ELR (cell line): ENCODE measurements around the gene SLC31A1.

Experiments
- DNase-seq: peaks from one replicate; pipeline ENCODE4 v3.0.0-alpha.2; 2015; ENCODE audit warnings: low read depth

Gene SLC31A1

DNA sequence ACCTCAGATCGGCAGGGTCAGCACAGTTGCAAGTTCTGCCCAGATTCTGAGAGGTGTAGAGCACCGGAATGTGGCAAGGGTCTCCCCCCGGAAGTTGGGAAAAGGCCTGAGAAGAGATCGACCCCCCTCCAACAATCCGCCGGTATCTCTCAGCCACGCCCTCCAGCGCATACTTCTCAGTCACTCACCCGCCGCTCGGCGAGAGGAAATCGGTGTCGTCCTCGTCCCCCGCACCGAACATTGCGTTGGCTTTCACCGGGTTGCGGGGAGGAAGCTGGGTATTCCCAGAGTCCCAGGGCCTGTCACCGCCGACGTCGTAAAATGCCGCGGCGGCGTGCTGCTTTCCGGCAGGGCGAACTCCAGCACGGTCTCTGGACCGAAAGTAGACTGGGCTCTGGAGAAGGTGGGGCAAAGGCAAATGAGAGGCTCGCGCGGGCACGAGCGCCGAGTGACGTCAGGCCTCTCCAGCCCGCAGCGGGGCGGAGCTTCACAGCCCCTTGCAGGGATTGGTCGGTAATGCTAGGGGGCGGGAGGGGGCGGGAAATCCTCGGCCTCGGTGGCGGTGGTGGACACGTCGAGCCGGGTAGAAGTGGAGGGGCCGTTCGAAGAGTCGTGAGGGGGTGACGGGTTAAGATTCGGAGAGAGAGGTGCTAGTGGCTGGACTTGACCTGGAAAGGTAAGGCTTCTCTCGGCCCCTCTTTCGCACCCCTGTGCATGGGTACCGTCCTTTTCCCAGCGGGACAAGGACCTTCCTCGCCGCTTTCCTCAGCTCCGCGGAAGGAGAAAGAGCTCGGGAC lies at the start of gene SLC31A1, which contains the start of gene FKBP15:
Gene SLC31A1 (plus strand): TSS at position 542 of the 797 bp plus-strand sequence. CDS start 34,605 bp downstream, outside the sequence.
Gene FKBP15 (minus strand): TSS at position 275 of the 797 bp plus-strand sequence. CDS start 34 bp downstream, at position 241.
- peak; percentile 99 for DNase-seq

DNA sequence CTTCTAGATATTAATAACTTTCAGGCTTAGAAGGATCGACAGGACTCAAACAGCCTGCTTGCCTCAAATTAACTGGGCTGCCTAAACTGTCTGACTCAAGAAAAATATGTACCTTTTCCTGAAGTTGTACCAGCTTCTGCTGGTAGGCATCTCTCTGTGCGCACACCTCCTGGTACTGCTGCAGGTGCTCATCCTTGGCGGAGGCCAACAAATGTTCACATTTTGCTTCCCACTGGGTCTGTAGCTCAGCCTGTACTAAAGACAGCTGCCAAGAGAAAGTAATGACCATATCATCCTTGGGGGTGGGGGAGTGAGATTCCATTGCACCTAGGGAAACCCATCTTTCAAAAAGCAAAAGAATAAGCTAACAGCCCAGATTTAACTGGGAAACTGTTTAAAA lies 48.0 kb upstream of the SLC31A1 start:
- no peak for DNase-seq

DNA sequence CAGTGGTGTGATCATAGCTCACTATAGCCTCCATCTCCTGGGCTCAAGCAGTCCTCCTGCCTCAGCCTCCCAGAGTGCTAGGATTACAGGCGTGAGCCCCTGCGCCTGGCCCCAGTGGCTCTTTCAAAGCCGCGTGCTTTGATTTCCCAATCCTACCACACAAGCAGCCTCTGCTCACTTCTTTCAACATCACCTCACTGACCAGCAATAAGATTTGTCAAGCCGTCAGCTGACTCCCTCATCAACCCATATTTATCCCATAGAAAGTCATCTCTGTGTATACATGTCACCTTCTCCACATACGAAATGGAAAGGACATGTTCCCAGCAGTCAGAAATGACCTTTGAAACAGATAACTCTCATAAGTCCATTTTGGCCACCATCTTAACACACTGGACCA lies 44.5 kb upstream of the SLC31A1 start:
- no peak for DNase-seq

DNA sequence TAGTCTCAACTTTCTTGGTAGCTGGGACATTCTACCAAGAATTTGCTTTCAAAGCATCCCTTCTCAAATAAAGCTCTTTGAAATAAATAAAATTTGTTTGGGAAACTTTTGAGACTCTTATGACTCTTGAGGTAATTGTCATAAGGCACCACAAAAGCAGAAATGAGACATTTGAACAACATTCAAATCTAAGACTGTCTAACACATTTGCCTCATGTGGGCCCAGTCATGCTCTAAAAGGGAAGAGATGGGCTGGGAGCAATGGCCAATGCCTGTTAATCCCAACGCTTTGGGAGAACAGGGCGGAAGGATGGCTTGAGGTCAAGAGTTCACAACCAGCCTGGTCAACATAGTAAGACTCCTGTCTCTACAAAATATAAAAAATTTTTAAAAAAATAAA lies 44.1 kb upstream of the SLC31A1 start:
- no peak for DNase-seq

DNA sequence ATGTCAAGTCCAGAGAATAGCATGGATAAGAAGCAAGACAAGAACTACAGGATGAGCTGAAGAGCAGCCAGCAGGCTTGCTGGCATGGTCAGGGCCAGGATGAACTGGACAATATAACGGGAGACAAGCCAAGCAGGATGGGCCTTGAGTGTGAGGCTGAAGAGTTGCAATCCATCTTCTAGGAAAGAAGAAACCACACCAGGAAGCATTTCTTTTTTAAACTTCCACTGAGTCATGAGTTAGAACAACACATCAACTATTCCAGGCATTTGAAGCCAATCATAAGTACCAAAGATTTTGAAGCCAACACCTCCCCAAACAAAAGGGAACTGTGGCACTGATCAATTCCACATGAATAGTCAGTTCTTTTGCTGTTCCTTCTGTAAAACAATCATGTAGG lies 43.3 kb upstream of the SLC31A1 start:
- DNase-seq: peak; percentile 26

DNA sequence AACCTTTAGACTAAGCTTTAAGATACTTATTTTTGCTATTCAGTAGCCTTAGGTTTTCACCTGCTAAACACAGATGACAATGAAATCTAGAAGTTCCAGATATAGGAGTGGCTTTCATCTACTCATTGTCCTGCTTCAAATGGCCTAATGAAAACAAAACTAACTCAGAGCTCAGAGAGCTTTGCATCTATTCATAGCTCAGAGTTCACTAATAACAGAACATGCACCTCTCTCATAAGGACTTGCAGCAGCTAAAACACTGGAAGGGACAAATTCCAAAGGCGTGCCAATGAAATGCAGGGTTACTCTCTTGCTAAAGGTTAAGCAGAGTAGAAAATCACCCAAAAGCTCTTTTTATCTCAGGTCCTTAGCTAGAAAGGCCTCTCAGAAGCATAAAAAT lies 41.5 kb upstream of the SLC31A1 start:
- no peak for DNase-seq

DNA sequence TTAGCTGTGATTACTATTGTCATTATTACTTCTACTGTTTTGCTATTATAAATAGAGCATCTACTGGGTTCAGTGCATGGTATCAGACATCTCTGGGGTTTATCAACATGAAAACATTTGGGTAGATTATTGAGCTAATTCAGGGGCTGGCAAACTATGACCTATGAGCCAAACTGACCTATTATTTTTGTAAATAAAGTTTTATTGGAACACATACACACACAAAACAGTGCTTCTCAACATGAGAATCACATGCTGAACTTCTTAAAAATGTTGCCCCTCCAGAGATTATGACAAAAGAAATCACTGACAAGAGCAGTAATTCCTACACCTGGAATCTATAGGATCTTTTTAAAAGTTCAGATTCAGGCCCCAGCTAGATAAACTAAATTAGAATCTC lies 40.2 kb upstream of the SLC31A1 start:
- no peak for DNase-seq

DNA sequence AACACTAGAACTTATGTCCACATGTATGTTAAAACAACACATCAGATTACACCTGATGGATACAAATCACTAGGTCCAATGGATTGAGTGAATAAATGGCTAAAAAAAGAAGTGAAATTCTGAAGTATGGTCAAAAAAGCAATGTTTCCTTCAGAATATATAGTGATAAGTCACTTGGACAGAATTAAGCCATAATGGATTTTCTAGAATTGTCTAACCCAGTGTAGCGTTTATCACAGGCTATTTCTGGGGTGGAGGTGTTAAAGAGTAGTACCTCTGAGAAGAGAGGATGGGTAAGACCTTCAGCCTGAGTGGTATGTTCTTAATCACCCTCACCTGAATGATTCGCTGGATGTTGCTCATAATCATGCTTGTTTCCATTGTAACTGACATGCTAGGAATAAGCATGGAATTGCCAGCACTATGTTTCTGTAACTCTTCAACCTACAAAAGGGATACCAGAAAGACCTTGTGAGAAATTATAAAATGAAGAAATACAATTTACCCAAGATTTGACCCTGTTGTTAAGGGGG lies 37.3 kb upstream of the SLC31A1 start:
- DNase-seq: no peak

DNA sequence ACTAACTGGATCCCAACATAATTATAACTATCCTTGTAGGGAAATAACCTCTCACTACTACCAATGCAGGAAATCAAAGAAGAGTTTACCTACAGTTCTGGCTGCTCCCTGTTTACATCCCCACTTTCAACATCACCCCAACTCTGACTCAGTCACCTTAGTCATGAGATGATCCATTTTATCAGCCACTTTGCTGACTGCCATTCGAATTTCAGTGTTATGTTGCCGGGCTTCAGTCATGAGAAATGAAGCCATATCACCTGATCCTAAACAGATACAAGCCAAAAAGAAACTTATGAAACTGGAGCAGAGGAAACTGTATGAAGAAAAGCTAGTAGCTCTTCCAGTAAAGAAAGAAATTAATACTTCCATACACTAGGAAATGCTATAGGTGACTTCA lies 36.8 kb upstream of the SLC31A1 start:
- DNase-seq: peak; percentile 81

DNA sequence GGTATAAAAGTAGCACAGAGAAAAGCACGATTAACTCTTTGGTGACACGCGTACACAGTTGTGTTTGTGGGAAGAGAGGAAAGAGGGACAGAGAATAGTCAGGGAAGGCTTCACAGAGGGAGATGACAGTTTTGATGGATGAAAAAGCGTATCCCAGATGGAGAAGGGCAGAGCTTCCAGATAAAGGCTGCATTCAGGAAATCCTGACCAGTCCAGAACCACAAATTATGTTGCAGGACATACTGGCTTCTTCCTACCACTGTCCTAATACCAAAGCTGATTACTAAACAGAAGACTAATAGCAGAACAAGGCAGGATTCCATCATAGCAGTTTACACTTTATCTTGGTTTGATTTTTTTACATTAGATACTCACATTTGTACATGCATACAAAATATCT lies 36.1 kb upstream of the SLC31A1 start:
- DNase-seq: no peak

DNA sequence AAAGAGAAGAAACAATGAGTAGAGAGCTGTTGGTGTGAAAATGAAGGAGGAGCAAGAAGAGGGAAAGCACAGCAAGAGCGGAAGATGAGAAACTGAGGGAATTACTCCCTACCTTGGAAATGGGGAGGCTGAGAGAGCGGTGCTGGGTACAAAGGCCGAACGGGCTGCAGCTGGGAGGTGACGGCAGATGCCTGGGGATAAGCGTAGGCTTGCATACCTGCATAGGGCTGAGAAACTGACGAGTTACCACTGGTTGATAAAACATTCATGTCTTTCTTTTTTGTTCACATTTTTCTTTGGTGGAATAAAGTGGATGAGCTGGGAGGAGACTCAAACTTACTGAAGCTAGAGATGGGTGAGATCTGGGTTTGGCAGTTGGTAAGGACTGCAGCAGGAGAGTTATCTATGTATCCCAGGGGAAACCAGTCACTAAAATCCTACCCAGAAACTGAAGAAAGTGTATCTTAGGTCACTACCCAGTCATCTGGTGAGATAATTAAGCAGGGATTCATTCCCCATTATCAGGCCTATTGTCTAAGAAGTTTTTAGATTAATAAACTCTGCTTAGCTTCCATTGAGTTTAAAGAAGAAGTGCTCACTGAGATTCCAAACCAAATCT lies 35.1 kb upstream of the SLC31A1 start:
- no peak for DNase-seq

DNA sequence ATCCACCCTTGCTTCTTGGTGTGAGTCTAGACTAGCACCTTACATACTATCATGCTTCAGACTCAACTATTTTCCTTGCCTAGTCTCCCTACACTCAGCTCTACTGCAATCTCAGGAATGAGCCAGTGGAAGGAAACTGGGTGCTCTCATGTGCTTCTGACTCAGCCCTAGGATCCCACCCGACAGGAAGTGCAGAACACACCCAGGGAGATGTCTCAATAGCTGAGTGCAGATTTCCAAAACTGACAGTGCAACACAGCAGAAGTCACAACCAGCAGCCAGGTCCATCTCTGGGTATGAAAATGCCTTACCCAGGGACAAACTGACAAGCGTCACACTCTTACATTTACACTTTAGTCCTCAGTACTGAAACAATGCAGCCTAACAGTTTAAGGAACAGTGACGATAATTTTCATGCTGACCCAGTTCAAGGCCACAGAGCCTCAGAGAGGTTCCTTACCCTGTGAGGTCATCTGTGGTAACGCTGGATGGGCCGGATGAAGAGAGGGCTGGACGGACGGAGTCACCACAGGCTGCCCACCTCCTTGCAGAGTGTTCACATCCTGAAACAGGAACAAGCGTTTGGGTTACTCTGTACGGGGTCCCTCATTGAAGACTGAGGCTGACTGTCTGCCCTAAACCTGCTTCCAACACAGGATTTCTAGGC lies 33.3 kb upstream of the SLC31A1 start:
- peak; percentile 97 for DNase-seq

DNA sequence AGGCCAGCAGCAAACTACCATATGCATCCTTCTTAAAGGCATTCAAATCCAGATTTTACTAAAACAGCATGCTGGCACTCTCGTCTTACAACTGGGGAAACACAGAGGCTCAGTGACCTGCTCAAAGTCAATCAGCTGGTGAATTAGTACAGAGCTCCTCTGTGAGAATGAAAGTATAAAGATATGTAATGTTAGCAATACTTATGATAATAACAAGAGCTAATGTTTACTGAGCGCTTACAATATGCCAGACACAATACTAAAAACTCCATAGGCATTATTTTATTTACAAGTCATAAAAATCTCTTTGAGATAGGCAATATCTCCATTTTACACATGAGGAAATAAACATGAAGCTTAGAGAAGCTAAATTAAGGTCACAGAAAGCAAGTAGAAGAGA lies 28.9 kb upstream of the SLC31A1 start:
- DNase-seq: no peak

DNA sequence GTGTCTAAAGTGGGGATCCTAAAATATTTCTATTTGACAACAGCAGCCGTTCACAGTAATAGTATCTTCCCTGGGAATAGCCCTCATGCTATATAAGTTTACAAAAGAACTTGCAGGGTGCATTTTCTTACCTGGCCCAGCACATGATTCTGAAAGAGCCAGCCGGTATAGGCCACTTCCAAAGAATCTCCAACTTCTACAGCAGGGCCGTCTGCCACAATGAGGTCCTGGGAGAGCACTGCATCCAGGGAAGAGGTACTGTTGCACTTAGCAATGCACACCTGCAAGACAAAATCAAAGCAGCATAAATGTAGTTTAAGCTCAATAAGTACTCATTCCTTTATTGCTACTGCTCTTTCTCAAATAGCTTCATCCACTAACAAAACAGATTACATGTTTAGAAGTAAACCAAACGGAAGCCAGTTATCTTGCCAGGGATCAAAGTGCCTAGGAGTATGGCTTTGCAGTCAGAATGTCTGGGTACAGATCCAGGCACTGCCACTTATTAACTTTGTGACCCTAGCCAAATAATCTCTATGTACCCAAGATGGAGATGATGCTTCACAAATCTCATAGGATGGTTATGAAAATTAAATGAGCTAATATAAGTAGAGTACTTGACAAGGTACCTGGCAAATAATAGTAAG lies 21.5 kb upstream of the SLC31A1 start:
- no peak for DNase-seq

DNA sequence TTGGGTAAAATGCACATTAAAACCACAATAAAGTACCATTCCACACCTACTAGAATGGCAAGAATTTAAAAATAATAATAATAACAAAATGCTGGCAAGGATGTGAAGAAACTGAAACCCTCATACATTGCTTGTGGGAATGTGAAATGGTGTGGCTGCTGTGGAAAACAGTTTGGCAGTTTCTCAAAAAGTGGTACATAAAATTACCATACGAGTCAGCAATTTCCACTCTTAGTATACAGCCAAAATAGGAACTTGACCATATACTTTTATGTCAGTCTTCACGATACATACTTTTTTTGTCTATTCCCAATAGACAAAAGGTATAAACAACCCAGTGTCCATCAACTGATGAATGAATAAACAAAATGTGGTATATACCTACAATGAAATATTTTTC lies 15.9 kb upstream of the SLC31A1 start:
- DNase-seq: no peak

DNA sequence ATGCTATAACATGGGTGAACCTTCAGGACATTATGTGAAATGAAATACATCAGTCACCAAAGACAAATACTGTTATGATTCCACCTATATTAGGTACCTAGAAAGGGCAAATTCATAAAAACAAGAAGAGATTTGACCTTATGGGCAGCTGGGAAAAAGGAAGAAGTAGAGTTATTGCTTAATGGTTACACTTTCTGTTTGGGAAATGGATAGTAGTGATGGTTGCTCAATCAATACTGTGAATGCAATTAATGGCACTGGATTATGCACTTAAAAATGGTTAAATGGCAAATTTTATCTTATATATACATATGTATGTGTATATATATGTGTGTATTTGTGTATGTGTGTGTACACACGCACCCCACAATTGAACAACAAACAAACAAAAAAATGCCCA lies 15.5 kb upstream of the SLC31A1 start:
- DNase-seq: no peak

DNA sequence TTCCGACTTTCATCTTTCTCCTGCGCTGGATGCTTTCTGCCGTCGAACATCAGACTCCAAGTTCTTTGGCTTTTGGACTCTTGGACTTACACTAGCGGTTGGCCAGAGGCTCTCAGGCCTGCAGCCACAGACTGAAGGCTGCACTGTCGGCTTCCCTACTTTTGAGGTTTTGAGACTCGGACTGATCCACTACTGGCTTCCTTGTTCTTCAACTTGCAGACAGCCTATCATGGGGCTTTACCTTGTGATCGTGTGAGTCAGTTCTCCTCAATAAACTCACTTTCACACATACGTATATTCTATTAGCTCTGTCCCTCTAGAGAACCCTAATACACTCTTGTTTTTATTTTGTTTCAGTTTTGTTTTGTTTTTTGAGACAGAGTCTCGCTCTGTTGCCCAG lies 10.5 kb upstream of the SLC31A1 start:
- no peak for DNase-seq

DNA sequence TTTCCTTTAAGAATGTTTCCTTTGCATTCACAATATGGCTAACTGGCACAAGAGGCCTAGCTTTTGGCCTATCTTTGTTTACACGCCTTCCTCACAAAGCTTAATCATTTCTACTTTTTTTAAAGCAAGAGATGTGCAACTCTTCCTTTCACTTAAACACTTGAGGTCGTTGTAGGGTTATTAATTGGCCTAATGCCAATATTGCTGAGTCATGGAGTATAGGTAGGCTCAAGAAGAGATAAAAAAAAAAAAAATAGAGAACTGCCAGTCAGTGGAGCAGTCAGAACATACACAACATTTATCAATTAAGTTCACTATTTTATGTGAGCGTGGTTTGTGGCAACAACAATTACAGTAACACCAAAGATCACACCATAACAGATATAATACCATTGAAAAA lies 6.2 kb upstream of the SLC31A1 start:
- DNase-seq: peak; percentile 49

DNA sequence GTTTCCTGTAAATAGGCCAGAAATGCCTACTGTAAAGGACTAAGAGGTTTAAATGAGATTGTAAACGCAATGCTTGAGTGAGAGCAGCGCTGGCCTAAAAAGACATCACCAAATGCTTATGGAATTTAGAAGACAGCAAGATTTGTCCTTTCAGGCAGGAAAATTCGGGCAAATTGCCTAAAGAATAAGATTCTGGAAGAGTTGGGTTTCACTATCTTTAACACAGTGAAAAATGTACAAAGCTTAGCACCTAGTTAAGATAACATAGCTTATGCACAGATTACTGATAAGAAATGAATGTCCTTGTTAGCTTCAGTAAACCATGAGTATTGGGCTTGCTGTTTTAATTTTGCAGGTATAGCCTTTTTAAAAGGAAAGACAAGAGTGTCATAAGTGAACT lies 4.9 kb upstream of the SLC31A1 start:
- no peak for DNase-seq

DNA sequence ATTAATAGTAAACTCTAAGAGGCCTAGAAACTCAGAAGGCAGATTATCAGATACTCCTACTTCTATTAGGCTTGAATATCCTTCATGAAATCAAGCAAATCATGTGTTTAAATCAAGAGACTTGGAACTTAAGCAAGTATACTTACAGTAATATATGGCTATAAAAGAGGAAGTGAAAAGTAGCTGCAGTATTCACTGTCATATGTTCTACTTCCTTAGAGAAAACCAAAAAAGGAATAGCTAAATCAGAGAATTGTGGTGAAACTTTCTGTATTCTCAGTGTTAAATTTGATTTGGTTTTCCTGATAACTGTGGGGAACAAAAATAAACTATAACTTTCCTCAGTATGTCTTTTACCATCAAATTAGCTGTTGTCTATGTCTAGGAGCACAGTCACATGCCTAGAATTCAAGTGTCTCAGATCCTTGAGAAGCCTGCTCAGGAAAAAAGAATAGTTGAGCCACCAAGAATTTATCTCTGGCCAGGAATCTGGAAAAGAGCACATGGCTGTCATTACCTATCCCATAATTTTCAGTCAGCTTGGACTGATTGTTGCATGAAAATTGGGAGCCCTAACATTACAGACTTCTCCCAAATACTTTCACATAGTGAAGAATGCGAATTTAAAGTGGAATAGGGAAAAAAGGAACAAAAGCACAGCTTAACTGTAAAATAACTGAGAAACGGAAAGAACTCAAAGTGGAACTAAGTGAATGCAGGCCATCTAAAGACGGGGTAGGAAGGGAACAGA lies 2.0 kb upstream of the SLC31A1 start:
- no peak for DNase-seq

DNA sequence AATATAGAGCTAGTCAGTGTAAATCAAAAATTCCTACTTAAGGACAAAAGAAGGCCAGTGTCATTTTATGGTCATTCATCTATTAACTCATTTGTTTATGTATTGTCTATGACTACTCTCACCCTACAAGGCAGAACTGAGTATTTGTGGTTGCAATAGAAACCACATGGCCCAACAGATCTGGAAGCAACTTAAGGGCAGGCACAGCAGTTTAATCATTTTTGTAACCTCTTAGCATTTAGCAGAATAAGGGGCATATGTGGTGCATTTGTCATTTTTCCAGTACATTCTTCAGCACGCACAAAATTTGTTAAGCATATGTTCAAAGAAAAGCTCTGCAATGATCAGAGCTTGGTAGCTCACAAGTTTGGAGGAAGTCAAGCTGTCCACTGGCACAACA lies 1.4 kb upstream of the SLC31A1 start:
- peak; percentile 86 for DNase-seq
